ENCODE measurements around the gene HIVEP3.

- no peak for TF ChIP-seq POLR2A (IDR thresholded peaks at IDR 0.05; ENCODE audit: low read depth)
- no peak for TF ChIP-seq CTCF (IDR thresholded peaks at IDR 0.05)
- no peak for TF ChIP-seq EP300 (IDR thresholded peaks at IDR 0.05)
Observed at GRCh38 chr1:41681331-41682098, 237.2 kb downstream of the HIVEP3 start.
